DMS79 treated with DMSO at 0.1 percent for 48 hours (cell line): ENCODE data around the gene CMIP.

ENCODE experiments used
- DNase-seq: peaks from one replicate; lab custom pipeline; 2025; lab: John Stamatoyannopoulos, UW

Gene CMIP

GRCh38 chr16:81586977-81587625 is 142.5 kb downstream of the CMIP start:
- no peak for DNase-seq

GRCh38 chr16:81587626-81588160 is 143.1 kb downstream of the CMIP start:
- DNase-seq: no peak

- DNase-seq: no peak
Observed at GRCh38 chr16:81588326-81589081, 143.9 kb downstream of the CMIP start.

- no peak for DNase-seq
Observed at GRCh38 chr16:81589975-81590650, 145.5 kb downstream of the CMIP start.

- DNase-seq: no peak
Observed at GRCh38 chr16:81590714-81591544, 146.3 kb downstream of the CMIP start.

- no peak for DNase-seq
Observed at GRCh38 chr16:81591545-81591870, 146.9 kb downstream of the CMIP start.

GRCh38 chr16:81592353-81592866 is 147.8 kb downstream of the CMIP start:
- no peak for DNase-seq

GRCh38 chr16:81593481-81593880 is 148.9 kb downstream of the CMIP start:
- peak; percentile 87 for DNase-seq

- no peak for DNase-seq
Observed at GRCh38 chr16:81595629-81596292, 151.2 kb downstream of the CMIP start.

GRCh38 chr16:81597079-81597658 is 152.6 kb downstream of the CMIP start:
- DNase-seq: no peak

- no peak for DNase-seq
Observed at GRCh38 chr16:81598083-81598482, 153.5 kb downstream of the CMIP start.

- DNase-seq: peak; percentile 70
Observed at GRCh38 chr16:81599034-81599744, 154.6 kb downstream of the CMIP start.

GRCh38 chr16:81600275-81600674 is 155.7 kb downstream of the CMIP start:
- peak; percentile 7 for DNase-seq

- DNase-seq: peak; percentile 13
Observed at GRCh38 chr16:81601008-81601428, 156.4 kb downstream of the CMIP start.

GRCh38 chr16:81601601-81602255 is 157.1 kb downstream of the CMIP start:
- no peak for DNase-seq

GRCh38 chr16:81602256-81602776 is 157.7 kb downstream of the CMIP start:
- DNase-seq: no peak

GRCh38 chr16:81602792-81603191 is 158.2 kb downstream of the CMIP start:
- DNase-seq: no peak

GRCh38 chr16:81604960-81605383 is 160.4 kb downstream of the CMIP start:
- DNase-seq: no peak

- no peak for DNase-seq
Observed at GRCh38 chr16:81606039-81606438, 161.4 kb downstream of the CMIP start.
